SK-N-SH treated with all-trans-retinoic acid at 6 μM for 48 hours (cell line): ENCODE data around the gene ZNF154.

Source experiments
- ARNTL ChIP-seq: fragments of 450-650 bp; formaldehyde crosslinking; IDR thresholded peaks from 2 replicates; pipeline ENCODE4 v1.5.0; 2020; ENCODE audit warnings: low read depth, mild to moderate bottlenecking, moderate library complexity, borderline replicate concordance
- CREB5 ChIP-seq: fragments of 250-450 bp; sonication (Bioruptor Pico); IDR thresholded peaks from 2 replicates; pipeline ENCODE4 v1.5.1; 2020; ENCODE audit warnings: low read depth, mild to moderate bottlenecking, moderate library complexity
- GLIS3 ChIP-seq: fragments of 250-450 bp; sonication (Bioruptor Pico); IDR thresholded peaks from 2 replicates; pipeline ENCODE4 v1.5.0; 2020; ENCODE audit warnings: mild to moderate bottlenecking, moderate library complexity
- PATZ1 ChIP-seq: fragments of 250-450 bp; sonication (Bioruptor Pico); IDR thresholded peaks from 2 replicates; pipeline ENCODE4 v1.8.0; 2020; ENCODE audit warnings: mild to moderate bottlenecking, moderate library complexity, borderline replicate concordance
- POU6F1 ChIP-seq: fragments of 250-450 bp; sonication (Bioruptor Pico); IDR thresholded peaks from 2 replicates; pipeline ENCODE4 v1.8.0; 2021; ENCODE audit warnings: low read depth, mild to moderate bottlenecking, moderate library complexity, borderline replicate concordance
- TCF4 ChIP-seq: fragments of 250-450 bp; sonication (Bioruptor Pico); IDR thresholded peaks from 2 replicates; pipeline ENCODE4 v1.8.0; 2021; ENCODE audit warnings: mild to moderate bottlenecking, moderate library complexity, borderline replicate concordance
- TOX ChIP-seq: fragments of 250-450 bp; sonication (Bioruptor Pico); IDR thresholded peaks from 2 replicates; pipeline ENCODE4 v1.8.0; 2021; ENCODE audit warnings: mild to moderate bottlenecking, moderate library complexity, borderline replicate concordance
- ZFP3 ChIP-seq: fragments of 250-450 bp; sonication (Bioruptor Pico); IDR thresholded peaks from 2 replicates; pipeline ENCODE4 v1.5.0; 2020; ENCODE audit warnings: mild to moderate bottlenecking, moderate library complexity
- ZNF565 ChIP-seq: fragments of 450-650 bp; formaldehyde crosslinking; conservative IDR thresholded peaks from 2 replicates; pipeline ENCODE4 v1.5.0; 2020; ENCODE audit warnings: low read depth, mild to moderate bottlenecking, moderate library complexity
- ZNF8 ChIP-seq: fragments of 450-650 bp; formaldehyde crosslinking; IDR thresholded peaks from 2 replicates; pipeline ENCODE4 v1.5.0; 2020; ENCODE audit warnings: mild to moderate bottlenecking, moderate library complexity

GRCh38 chr19:57754091-57754673 is 45.2 kb upstream of the ZNF154 start:
- no peak for TF ChIP-seq TOX (CRISPR knock-in tag)
- TF ChIP-seq PATZ1 (CRISPR knock-in tag), result no peak
- TF ChIP-seq ZNF8 (CRISPR knock-in tag), result no peak
- TF ChIP-seq POU6F1 (CRISPR knock-in tag), result no peak
- TF ChIP-seq TCF4 (CRISPR knock-in tag), result no peak
- no peak for TF ChIP-seq CREB5 (CRISPR knock-in tag)
- no peak for TF ChIP-seq ZFP3 (CRISPR knock-in tag)
- TF ChIP-seq ZNF565 (CRISPR knock-in tag), result no peak
- TF ChIP-seq GLIS3 (CRISPR knock-in tag), result no peak
- TF ChIP-seq ARNTL (CRISPR knock-in tag), result no peak
